ENCODE measurements around the gene RPL18.

The RPL18 gene

DNA sequence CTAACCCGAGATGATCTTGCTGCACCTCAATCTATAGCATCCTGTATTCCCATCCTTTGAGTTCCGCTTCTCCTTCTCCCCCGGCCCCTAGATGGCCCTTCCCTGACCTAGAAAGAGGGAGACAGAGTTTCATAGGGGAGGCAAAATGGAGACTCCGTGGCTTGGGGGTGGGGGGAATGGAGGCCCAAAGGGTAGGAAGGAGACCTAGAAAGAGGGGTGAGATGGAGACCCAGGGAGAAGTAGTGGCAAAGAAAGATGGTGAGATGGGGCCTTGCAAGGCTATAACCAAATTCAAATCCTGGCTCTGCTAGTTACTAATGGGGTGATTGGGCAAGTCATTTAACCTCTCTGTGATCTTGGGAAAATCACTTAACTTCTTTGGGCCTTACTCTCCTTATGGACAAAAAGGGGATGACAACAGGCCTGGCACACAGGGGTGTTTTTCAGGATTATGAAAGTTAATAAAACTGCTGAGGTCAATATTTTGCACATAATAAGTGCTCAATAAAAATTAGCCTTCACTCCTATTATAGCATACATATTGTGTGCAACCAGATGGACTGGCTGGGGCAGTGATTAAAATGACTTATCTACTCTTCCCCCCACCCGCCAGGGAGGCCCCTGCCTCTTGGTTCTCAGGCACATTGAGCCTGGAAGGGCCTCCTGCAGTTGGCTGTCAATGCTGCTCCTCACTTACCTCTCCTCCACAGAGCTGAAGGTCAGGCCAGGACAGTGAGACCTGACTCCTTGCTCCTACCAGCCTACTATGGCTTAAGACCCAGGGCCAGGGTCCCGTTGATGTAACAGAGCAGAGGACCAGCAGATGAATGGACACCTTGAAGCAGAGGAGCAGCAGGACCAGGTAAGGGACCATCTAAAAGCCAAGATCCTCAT, 961 bp upstream of the RPL18 start:
- H3K27ac ChIP-seq = peak overlapping the region; percentile 92
- TF ChIP-seq, protein P1, sequence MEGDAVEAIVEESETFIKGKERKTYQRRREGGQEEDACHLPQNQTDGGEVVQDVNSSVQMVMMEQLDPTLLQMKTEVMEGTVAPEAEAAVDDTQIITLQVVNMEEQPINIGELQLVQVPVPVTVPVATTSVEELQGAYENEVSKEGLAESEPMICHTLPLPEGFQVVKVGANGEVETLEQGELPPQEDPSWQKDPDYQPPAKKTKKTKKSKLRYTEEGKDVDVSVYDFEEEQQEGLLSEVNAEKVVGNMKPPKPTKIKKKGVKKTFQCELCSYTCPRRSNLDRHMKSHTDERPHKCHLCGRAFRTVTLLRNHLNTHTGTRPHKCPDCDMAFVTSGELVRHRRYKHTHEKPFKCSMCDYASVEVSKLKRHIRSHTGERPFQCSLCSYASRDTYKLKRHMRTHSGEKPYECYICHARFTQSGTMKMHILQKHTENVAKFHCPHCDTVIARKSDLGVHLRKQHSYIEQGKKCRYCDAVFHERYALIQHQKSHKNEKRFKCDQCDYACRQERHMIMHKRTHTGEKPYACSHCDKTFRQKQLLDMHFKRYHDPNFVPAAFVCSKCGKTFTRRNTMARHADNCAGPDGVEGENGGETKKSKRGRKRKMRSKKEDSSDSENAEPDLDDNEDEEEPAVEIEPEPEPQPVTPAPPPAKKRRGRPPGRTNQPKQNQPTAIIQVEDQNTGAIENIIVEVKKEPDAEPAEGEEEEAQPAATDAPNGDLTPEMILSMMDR (conservative IDR thresholded peaks at IDR 0.05; ENCODE audit: low read depth) = no peak
- CTCF ChIA-PET = no interaction called here
- no peak for DNase-seq (ENCODE audit: low spot score)
- POLR2A ChIA-PET (ENCODE audit: low non-redundant PET) = interaction anchor here (1.2 to 1.3 kb wide), 3 partner anchors 8 to 14 kb away, joined by 3 to 7 read pairs (median 4); no protein-coding TSS in a partner anchor

DNA sequence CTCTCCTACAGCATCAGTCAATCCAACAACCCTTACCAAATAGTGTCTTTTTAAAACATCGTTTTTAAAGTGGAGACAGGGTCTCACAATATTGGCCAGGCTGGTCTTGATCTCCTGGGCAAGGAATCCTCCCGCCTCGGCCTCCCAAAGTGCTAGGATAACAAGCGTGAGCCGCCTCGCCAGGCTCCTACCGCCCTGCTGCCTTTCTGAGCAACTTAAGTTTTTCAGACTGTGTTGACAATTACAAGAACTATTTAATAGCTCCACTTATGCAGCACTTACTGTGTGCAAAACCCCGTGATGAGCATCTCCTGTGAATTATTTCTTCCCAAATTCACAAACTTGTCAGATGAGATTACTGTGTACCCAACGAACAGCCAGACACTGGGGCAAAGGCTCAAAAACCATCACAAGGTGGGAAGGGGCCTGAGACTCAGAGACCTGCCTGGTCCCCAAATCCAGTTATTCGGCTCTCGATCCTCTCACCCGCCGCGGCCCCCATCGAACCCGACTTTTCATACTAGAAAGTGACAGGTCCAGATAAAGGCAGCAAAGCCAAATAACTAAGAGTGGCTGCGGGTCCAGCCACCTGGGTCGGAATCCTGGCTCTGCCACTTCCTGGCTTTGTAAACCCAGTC, 581 bp downstream of the RPL18 start:
- DNase-seq (ENCODE audit: low spot score) = no peak
- ChIA-PET CTCF (interaction anchor here (0.6 kb wide), 1 partner anchor 152 kb away, joined by 3 read pairs; no protein-coding TSS in a partner anchor), POLR2A (ENCODE audit: low non-redundant PET) (interaction anchor here (0.6 to 1.3 kb wide), 6 partner anchors 10 to 240 kb away, joined by 3 to 7 read pairs (median 3); no protein-coding TSS in a partner anchor)
- TF ChIP-seq, protein P1 (conservative IDR thresholded peaks at IDR 0.05; ENCODE audit: low read depth) = no peak
- peak overlapping the region; percentile 92 for H3K27ac ChIP-seq

DNA sequence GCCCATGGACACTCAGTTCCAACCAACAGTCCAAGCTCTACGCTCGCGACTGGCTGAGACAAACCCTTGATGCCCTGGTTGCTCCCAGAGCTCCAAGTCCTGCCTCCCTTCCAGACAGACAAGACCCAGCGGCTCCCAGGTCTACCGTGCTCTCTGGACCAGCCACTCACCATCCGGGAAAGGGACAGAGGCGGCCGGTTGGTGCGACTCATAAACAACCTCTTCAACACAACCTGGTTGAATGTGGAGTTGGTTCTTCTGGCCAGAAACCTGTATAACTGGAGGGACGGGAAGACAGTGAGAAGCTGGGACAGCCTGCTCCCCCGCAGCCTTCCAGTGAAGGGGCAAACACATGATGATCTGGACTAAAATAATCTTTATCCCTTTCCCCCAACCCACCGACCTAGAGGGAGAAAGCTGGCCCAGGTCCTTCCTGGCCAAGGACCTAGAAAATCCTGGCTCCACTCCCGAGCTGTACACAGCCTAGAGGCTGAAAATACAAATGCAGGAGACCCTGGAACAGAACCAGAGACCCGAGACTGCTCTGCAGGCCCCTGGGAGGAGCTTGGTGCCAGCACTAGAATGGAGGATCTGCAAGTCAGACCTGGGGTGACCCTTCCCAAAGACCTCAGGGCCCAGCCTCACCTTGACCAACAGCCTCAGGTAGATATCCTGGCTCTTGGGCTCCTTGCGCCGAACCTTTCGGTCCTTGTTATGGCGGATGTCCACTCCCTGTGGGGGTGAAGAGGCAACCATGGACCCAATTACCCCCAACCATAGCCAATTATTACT, 1.6 kb downstream of the RPL18 start:
- TF ChIP-seq, protein P1 (conservative IDR thresholded peaks at IDR 0.05; ENCODE audit: low read depth) = no peak
- POLR2A ChIA-PET (ENCODE audit: low non-redundant PET) = no interaction called here
- CTCF ChIA-PET = interaction anchor here (0.7 kb wide), 1 partner anchor 240 kb away, joined by 6 read pairs; no protein-coding TSS in a partner anchor
- peak overlapping the region; percentile 92 for H3K27ac ChIP-seq
- DNase-seq (ENCODE audit: low spot score) = no peak

DNA sequence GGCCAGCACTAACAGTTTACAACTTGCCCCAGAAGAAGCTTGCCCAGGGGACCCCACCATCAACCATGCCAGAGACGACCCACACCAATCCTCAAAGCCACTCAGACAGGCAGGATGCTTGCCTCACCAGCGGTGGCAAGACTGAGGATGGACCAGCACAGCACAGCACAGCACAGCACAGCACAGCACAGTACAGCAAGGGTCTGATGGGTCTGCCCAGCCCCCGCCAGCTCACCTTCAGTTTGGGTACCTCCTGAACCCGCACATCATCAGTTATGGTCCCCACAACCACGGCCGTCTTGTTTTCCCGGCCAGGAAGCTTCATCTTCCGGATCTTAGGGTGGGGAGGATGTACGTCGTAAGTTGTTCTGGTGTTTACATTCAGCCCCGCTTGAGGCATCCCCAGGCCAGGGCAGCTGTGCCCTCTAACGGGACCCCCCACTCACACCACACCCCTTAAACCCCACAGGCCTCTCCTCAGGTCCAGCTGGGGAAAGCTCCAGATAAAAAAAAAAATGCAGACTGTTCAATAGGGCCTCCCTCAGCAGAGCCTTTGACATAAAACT, 2.4 kb downstream of the RPL18 start:
- peak overlapping the region; percentile 92 for H3K27ac ChIP-seq
- ChIA-PET CTCF (interaction anchor here (0.7 to 1.5 kb wide), 4 partner anchors 11 to 240 kb away, joined by 3 to 6 read pairs (median 4); no protein-coding TSS in a partner anchor), POLR2A (ENCODE audit: low non-redundant PET) (no interaction called here)
- TF ChIP-seq, protein P1 (conservative IDR thresholded peaks at IDR 0.05; ENCODE audit: low read depth) = no peak
- DNase-seq (ENCODE audit: low spot score) = no peak

DNA sequence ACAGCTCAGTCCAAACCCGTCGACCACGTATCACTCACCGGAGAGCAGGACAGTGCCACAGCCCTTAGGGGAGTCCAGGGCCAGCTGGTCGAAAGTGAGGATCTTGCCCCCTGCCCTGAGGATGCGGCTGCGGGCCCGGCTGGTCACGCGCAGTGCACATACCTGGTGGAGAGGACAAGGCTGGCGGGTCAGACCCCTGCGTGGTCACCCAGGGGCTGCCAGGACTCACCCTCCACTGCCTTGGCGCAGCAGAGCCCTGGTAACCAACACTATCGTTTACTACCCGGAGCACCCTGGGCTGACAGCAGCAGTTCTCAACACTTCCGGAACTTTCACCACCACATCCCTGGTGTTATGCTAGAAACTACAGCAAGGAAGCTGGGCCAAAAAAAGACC, 2.9 kb downstream of the RPL18 start:
- ChIA-PET POLR2A (ENCODE audit: low non-redundant PET) (interaction anchor here (1.2 kb wide), 1 partner anchor 129 kb away, joined by 3 read pairs; no protein-coding TSS in a partner anchor), CTCF (interaction anchor here (0.6 to 1.5 kb wide), 4 partner anchors 12 to 129 kb away, joined by 3 to 5 read pairs (median 4); no protein-coding TSS in a partner anchor)
- no peak for DNase-seq (ENCODE audit: low spot score)
- TF ChIP-seq, protein P1 (conservative IDR thresholded peaks at IDR 0.05; ENCODE audit: low read depth) = no peak
- peak overlapping the region; percentile 92 for H3K27ac ChIP-seq

All from RWPE1 (cell line).